GM12878 (cell line): ENCODE results near the gene ADGRB2. TPM values are rescaled to one million over a fixed set of nuclear protein-coding genes. Genes with fewer than 3 reads are reported as not detected.

Experiments used
- ATAC-seq: fragments of 200-7000 bp; cut with Tn5 transposase; 3 replicates; pipeline ENCODE4 v1.9.1; 2020; ENCODE audit warnings: mild to moderate bottlenecking, moderate library complexity
- BruUV-seq: library from RNA; stranded (reverse); fragments of 400-500 nt; replicated peaks from 2 replicates; lab custom pipeline; 2021; lab: Mats Ljungman, UMichigan
- CTCF ChIA-PET: fragments of 300-600 bp; sonication (Branson Sonifier 250); formaldehyde crosslinking; extraction: SDS; loops from one replicate; lab custom pipeline; 2021; ENCODE audit warnings: inconsistent platforms; lab: Yijun Ruan, JAX
- POLR2A ChIA-PET: fragments of 350-600 bp; formaldehyde crosslinking; extraction: SDS; loops from one replicate; lab custom pipeline; 2021; ENCODE audit warnings: inconsistent platforms; lab: Charles Lee
- RAD21 ChIA-PET: fragments of 300-600 bp; sonication (Branson Sonifier 250); formaldehyde crosslinking; loops from one replicate; lab custom pipeline; 2023; ENCODE audit warnings: antibody characterized with exemption; ENCODE audit not compliant: unreplicated experiment; lab: Charles Lee
- SMC1A ChIA-PET: fragments of 300-600 bp; sonication (Branson Sonifier 250); formaldehyde crosslinking; loops from one replicate; lab custom pipeline; 2023; ENCODE audit not compliant: unreplicated experiment, uncharacterized antibody; lab: Charles Lee
- DNase-seq: peaks from one replicate; pipeline ENCODE4 v3.0.0-alpha.2; 2011; ENCODE audit warnings: low read depth, low spot score
- FAIRE-seq: peaks from 3 replicates; lab custom pipeline; 2011; peaks lifted over from hg19 to GRCh38; lab: Jason Lieb, UNC
- H2AFZ ChIP-seq: 2 replicates; pipeline ENCODE4 v1.6.0; 2011; ENCODE audit warnings: low read depth, low read length, control low read depth; ENCODE audit not compliant: control insufficient read depth
- H3K27ac ChIP-seq: 2 replicates; pipeline ENCODE4 v1.5.1; 2011; ENCODE audit warnings: control low read depth; ENCODE audit not compliant: control insufficient read depth, insufficient read depth
- H3K27me3 ChIP-seq, 2 experiments: replicated peaks in 1 of 2; 2 replicates each; pipeline versions ENCODE4 v1.6.0 to v1.6.1; 2011; ENCODE audit warnings: low read length in 1 of 2; ENCODE audit not compliant: control insufficient read depth in 2 of 2, insufficient read depth in 2 of 2
- H3K36me3 ChIP-seq, 2 experiments: 2 replicates each; pipeline ENCODE4 v1.5.1; 2011; ENCODE audit warnings: low read length in 1 of 2; ENCODE audit not compliant: control insufficient read depth in 2 of 2, insufficient read depth in 2 of 2
- H3K4me1 ChIP-seq: 2 replicates; pipeline ENCODE4 v1.6.1; 2011; ENCODE audit warnings: mild to moderate bottlenecking, low read length, moderate library complexity, mixed read lengths; ENCODE audit not compliant: control insufficient read depth, insufficient read depth
- H3K4me2 ChIP-seq: 2 replicates; pipeline ENCODE4 v1.6.0; 2011; ENCODE audit warnings: control low read depth; ENCODE audit not compliant: control insufficient read depth, insufficient read depth
- H3K4me3 ChIP-seq: fragments of 200-600 bp; sonication (generic); 2 replicates; pipeline ENCODE4 v1.5.1; 2016
- H3K79me2 ChIP-seq: 2 replicates; pipeline ENCODE4 v1.6.0; 2011; ENCODE audit warnings: low read length; ENCODE audit not compliant: control insufficient read depth, insufficient read depth
- H3K9ac ChIP-seq: 2 replicates; pipeline ENCODE4 v1.8.0; 2011; ENCODE audit warnings: low read length, control low read depth, mixed read lengths; ENCODE audit not compliant: control insufficient read depth, insufficient read depth
- H3K9me3 ChIP-seq: replicated peaks from 3 replicates; pipeline ENCODE4 v1.5.1; 2011; ENCODE audit warnings: mild to moderate bottlenecking, low read length; ENCODE audit not compliant: control insufficient read depth, insufficient read depth
- H4K20me1 ChIP-seq: 2 replicates; pipeline ENCODE4 v1.6.0; 2011; ENCODE audit not compliant: control insufficient read depth, insufficient read depth
- ATF2 ChIP-seq: IDR thresholded peaks from 2 replicates; pipeline ENCODE4 v1.6.1; 2012; ENCODE audit warnings: low read length, inconsistent platforms
- CBFB ChIP-seq: IDR thresholded peaks from 2 replicates; pipeline ENCODE4 v1.6.1; 2016; ENCODE audit warnings: antibody characterized with exemption, low read depth
- CREB1 ChIP-seq: IDR thresholded peaks from 2 replicates; pipeline ENCODE4 v1.6.1; 2012; ENCODE audit warnings: low read depth, mild to moderate bottlenecking, inconsistent platforms
- DPF2 ChIP-seq: fragments of 450-650 bp; IDR thresholded peaks from 2 replicates; pipeline ENCODE4 v1.6.1; 2017; ENCODE audit warnings: mild to moderate bottlenecking
- HDAC6 ChIP-seq: fragments of 200-600 bp; sonication (generic); IDR thresholded peaks from one replicate; pipeline ENCODE4 v1.8.0; 2017; ENCODE audit warnings: antibody characterized with exemption; ENCODE audit not compliant: unreplicated experiment
- JUND ChIP-seq: IDR thresholded peaks from 2 replicates; pipeline ENCODE4 v1.6.1; 2012; ENCODE audit warnings: low read depth, mild to moderate bottlenecking, low read length, improper control_type of control experiment, moderate library complexity
- KDM1A ChIP-seq: fragments of 200-600 bp; sonication (generic); IDR thresholded peaks from 2 replicates; pipeline ENCODE4 v1.6.1; 2016; ENCODE audit warnings: borderline replicate concordance
- LARP7 ChIP-seq: fragments of 450-650 bp; IDR thresholded peaks from 2 replicates; pipeline ENCODE4 v1.6.1; 2017; ENCODE audit warnings: mild to moderate bottlenecking
- MLLT1 ChIP-seq: fragments of 450-650 bp; IDR thresholded peaks from 2 replicates; pipeline ENCODE4 v1.6.1; 2016; ENCODE audit warnings: mild to moderate bottlenecking
- NR2F1 ChIP-seq: fragments of 450-650 bp; conservative IDR thresholded peaks from 2 replicates; pipeline ENCODE4 v1.6.1; 2017; ENCODE audit warnings: mild to moderate bottlenecking
- SKIL ChIP-seq: fragments of 450-650 bp; IDR thresholded peaks from 2 replicates; pipeline ENCODE4 v1.6.1; 2017; ENCODE audit warnings: mild to moderate bottlenecking, low read depth, inconsistent platforms; ENCODE audit not compliant: poor library complexity, severe bottlenecking
- ZBTB4 ChIP-seq: fragments of 450-650 bp; formaldehyde crosslinking; IDR thresholded peaks from 2 replicates; pipeline ENCODE4 v1.4.0; 2022; ENCODE audit warnings: mild to moderate bottlenecking, moderate library complexity
- whole genome bisulfite sequencing: methylation state at CpG from one replicate; pipeline ENCODE4 v1.1.6; 2016; ENCODE audit warnings: low lambda C conversion rate; ENCODE audit not compliant: insufficient replicate concordance, insufficient coverage; ENCODE audit errors: missing lambda C conversion rate; 5-methylcytosine and 5-hydroxymethylcytosine counted together
- in situ Hi-C: fragments of 300-500 bp; cut with MboI; formaldehyde crosslinking; loops from 9 replicates; pipeline ENCODE4 v1.14.3; 2018; ENCODE audit warnings: mixed read lengths
- intact Hi-C: fragments of 100-400 bp; cut with micrococcal nuclease; formaldehyde crosslinking; loops from one replicate; pipeline ENCODE4 v1.14.2; 2022; ENCODE audit not compliant: unreplicated experiment
- polyA plus RNA-seq, 11 experiments: library from polyadenylated mRNA; depleted of rRNA in 4 of 11; unstranded in 6 of 11; stranded (reverse) in 5 of 11; fragments of >200 nt; fragmentation: Nextera tagmentation in 4 of 11; fragmentation: Illumina TruSeq in 1 of 11; extraction: Ambion mirVana in 4 of 11; extraction: Trizol in 1 of 11; gene quantifications; 1 replicate in 1 of 11; 2 replicates in 10 of 11; pipeline versions ENCODE4 v1.2.1 to v1.2.3, GENCODE V29; 2011 to 2016; ENCODE audit warnings: inconsistent platforms in 2 of 11, missing spikeins in 2 of 11, low read depth in 1 of 11
- total RNA-seq, 4 experiments: library from RNA; depleted of rRNA in 3 of 4; stranded (reverse); fragments of >200 nt in 3 of 4; fragmentation: Illumina TruSeq in 1 of 4; extraction: Trizol in 1 of 4; gene quantifications; 2 replicates each; pipeline versions ENCODE4 v1.2.1 to v1.2.3, GENCODE V29; 2013 to 2021

ADGRB2 gene
- total and polyA plus RNA-seq, 10 of the 15 experiments (the other 5 are each of a cell fraction or from before 2014, with no cell fraction given) = 0.11 to 0.33 (median 0.18) TPM; not detected in 4

GRCh38 chr1:31804098-31804497, 40.0 kb upstream of the ADGRB2 start (continued):
- TF ChIP-seq SKIL = no peak
- TF ChIP-seq KDM1A = no peak
- TF ChIP-seq HDAC6 = no peak

GRCh38 chr1:31803610-31804009, 39.5 kb upstream of the ADGRB2 start:
- ChIA-PET CTCF (interaction anchor here (0.7 to 1.9 kb wide), 4 partner anchors 10 to 160 kb away, joined by 3 to 13 read pairs (median 4); no protein-coding TSS in a partner anchor), RAD21 (interaction anchor here (1.0 kb wide), 1 partner anchor 160 kb away, joined by 3 read pairs; no protein-coding TSS in a partner anchor), SMC1A (interaction anchor here (0.7 to 1.2 kb wide), 4 partner anchors 10 to 398 kb away, joined by 3 to 6 read pairs (median 4); no protein-coding TSS in a partner anchor), POLR2A (no interaction called here)
- FAIRE-seq (no peak), ATAC-seq (no peak), DNase-seq (no peak)
- Histone ChIP-seq H3K9ac (no peak overlapping the region), H3K4me3 (no peak overlapping the region), H3K4me2 (no peak overlapping the region), H3K9me3 (no peaks in the 10 kb centered on the region), H3K79me2 (no peaks in the 10 kb centered on the region), H3K4me1 (no peaks in the 10 kb centered on the region), H3K27me3 (peaks cover 0 to 3% of the 10 kb centered on the region in 2 experiments; a peak in 2 of 4 replicates), H3K36me3 (no peaks in the 10 kb centered on the region), H3K27ac (no peak overlapping the region), H4K20me1 (no peaks in the 10 kb centered on the region), H2AFZ (no peak overlapping the region)
- in situ Hi-C loops (no loop called here), intact Hi-C loops (no loop called here)
- no TSS peak for BruUV-seq
- WGBS = 88% methylated on average over 2 of the region's 2 CpGs
- TF ChIP-seq DPF2 (no peak), KDM1A (no peak), LARP7 (no peak), ATF2 (no peak), NR2F1 (no peak), CREB1 (no peak), ZBTB4 (no peak), CBFB (no peak), MLLT1 (no peak), JUND (no peak)
